Measurements from ENCODE around the gene UBE3B.

GRCh38 chr12:109559200-109559505 is 81.7 kb downstream of the UBE3B start:
- TF ChIP-seq CTCF (IDR thresholded peaks at IDR 0.05) (no peak), EP300 (IDR thresholded peaks at IDR 0.05) (no peak)
